Stimulated activated naive CD8-positive, alpha-beta T cell treated with anti-CD3 and anti-CD28 coated beads, Interleukin-15, Interleukin-2, amounts not matched to agents 100 U/mL and 50 U/mL, for 24 hours (primary cell): Measurements from ENCODE around the gene KCNJ3.
"Not testable (repeated sequence)": the region's sequence is repeated elsewhere in the genome, so short reads cannot be mapped to it uniquely, and the experiment has no call there.

Source experiments
- ATAC-seq: fragments of 150-1000 bp; cut with Tn5 transposase; one replicate; pipeline ENCODE4 v1.10.0; 2021
- DNase-seq: peaks from one replicate; pipeline ENCODE4 v3.0.0; 2021

The KCNJ3 gene

GRCh38 chr2:154846842-154847241 lies 148.3 kb downstream of the KCNJ3 start:
- DNase-seq (no peak), ATAC-seq (no peak)

GRCh38 chr2:154849482-154849881 lies 151.0 kb downstream of the KCNJ3 start:
- ATAC-seq (no peak), DNase-seq (no peak)

GRCh38 chr2:154850532-154850931 lies 152.0 kb downstream of the KCNJ3 start:
- DNase-seq (no peak), ATAC-seq (no peak)

GRCh38 chr2:154855138-154855537 lies 156.6 kb downstream of the KCNJ3 start:
- DNase-seq = no peak
- no peak for ATAC-seq

GRCh38 chr2:154867151-154867550 lies 168.7 kb downstream of the KCNJ3 start:
- DNase-seq, ATAC-seq: not testable (repeated sequence)

GRCh38 chr2:154875999-154876398 lies 177.5 kb downstream of the KCNJ3 start:
- ATAC-seq (no peak), DNase-seq (no peak)

GRCh38 chr2:154882725-154883124 lies 184.2 kb downstream of the KCNJ3 start:
- ATAC-seq = no peak
- DNase-seq = no peak

GRCh38 chr2:154886316-154886715 lies 187.8 kb downstream of the KCNJ3 start:
- ATAC-seq = no peak
- no peak for DNase-seq

GRCh38 chr2:154898269-154898668 lies 199.8 kb downstream of the KCNJ3 start:
- ATAC-seq (no peak), DNase-seq (no peak)

- ATAC-seq (no peak), DNase-seq (no peak)
These were observed 202.6 kb downstream of the KCNJ3 start for GRCh38 chr2:154901063-154901462.
